Fibroblast of mammary gland (primary cell): ENCODE results near the gene SCGB1D2.

Experiments
- DNase-seq: peaks from one replicate; pipeline ENCODE4 v3.0.0-alpha.2; 2010; ENCODE audit warnings: low read depth
- H3K4me3 ChIP-seq: 2 replicates; pipeline ENCODE4 v1.5.1; 2011; ENCODE audit warnings: low read depth, mild to moderate bottlenecking, low read length, moderate library complexity; ENCODE audit not compliant: control insufficient read depth
- CTCF ChIP-seq: conservative IDR thresholded peaks from 2 replicates; pipeline ENCODE4 v1.5.1; 2011; ENCODE audit warnings: low read depth, low read length, inconsistent platforms; ENCODE audit not compliant: control insufficient read depth, insufficient read depth

SCGB1D2 gene

DNA sequence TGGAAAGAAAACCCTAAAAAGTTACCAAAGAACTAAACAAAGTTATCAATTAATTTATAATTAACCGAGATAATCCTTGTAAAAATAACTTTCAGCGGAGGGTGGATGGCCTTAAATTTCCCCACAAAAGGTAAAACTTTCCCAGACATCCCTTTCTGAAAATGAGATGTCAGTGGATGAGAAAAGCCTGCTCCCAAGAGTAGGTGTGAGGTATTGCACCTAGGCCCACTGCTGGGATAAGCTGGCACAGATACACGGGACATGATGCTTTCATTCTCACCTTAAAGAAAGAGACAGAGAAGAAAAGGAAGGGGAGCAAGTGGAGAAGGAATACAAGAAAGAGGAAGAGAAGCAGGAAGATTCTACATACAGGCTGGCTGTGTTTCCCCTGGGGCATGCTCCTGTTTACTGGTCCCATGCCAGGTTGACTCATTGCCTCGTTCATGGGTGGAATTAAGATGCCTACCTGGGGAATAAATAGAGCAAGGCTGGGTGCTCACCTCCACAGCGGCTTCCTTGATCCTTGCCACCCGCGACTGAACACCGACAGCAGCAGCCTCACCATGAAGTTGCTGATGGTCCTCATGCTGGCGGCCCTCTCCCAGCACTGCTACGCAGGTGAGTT lies 27.7 kb downstream of the SCGB1D2 start, which contains the start of gene SCGB2A2:
TSS of gene SCGB2A2 (plus strand) at position 505 of the 625 bp plus-strand sequence. CDS start at position 564, 59 bp downstream.
- no peak for DNase-seq
- H3K4me3 ChIP-seq: no peak within 1 kb of the TSS
- TF ChIP-seq CTCF: no peak

DNA sequence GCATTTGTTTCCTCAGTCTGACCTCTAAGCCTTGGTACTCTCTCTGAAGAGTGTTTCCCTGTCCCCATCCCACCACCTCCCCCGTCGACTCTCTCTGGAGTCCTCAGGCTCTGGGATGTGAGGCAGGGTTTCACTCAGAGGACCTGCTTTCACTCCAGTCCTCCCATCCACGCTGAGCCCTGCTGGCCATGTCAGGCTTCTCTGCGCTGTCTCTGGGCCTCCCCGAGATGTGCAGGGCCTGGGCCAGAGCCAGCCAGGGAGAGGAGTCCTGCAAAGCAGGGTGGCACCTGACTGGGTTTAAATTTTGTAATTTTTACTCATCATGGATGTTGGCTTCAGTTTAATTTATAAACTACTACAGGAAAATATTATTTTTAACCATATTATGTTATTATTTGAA lies 31.2 kb downstream of the SCGB1D2 start:
- H3K4me3 ChIP-seq: no peak overlapping the region
- no peak for TF ChIP-seq CTCF
- DNase-seq: no peak

DNA sequence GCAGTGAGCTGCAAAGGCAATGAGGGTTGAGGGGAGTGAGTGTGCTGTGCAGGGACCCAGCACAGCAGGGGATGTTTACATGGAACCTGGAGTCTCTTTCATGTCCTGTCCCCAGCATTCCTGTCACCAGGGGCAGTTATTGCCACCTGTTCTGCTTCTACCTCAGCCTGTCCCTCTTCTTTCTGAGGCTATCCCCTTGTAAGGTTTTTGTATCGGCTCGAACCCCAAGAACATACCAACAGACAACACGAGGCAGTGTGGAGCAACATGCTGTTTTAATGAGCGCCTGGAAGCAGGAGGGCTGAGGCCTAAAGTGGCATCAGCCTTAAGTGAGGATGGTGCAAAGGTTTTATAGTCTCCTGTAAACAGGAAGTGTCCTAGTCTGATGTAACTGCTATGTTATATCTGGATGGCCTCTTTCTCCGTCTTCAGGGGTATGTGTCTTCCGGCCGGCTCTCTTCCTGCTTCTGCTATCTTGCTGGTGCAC lies 31.8 kb downstream of the SCGB1D2 start:
- no peak for DNase-seq
- TF ChIP-seq CTCF: no peak
- no peak overlapping the region for H3K4me3 ChIP-seq

GRCh38 chr11:62280452-62280851 lies 38.4 kb downstream of the SCGB1D2 start:
- DNase-seq: no peak
- TF ChIP-seq CTCF: no peak

More at GRCh38 chr11:62280452-62280851, 38.4 kb downstream of the SCGB1D2 start:
- no peak overlapping the region for H3K4me3 ChIP-seq
